VCaP (cell line): Measurements from ENCODE around the gene NELL1.

ENCODE experiments used
- H3K27ac ChIP-seq: fragments of 450-650 bp; 2 replicates; pipeline ENCODE4 v1.5.1; 2017
- TF ChIP-seq, protein P1 (sequence below): fragments of 450-650 bp; conservative IDR thresholded peaks from 2 replicates; pipeline ENCODE4 v1.5.1; 2017; ENCODE audit warnings: mild to moderate bottlenecking, moderate library complexity

The NELL1 gene

DNA sequence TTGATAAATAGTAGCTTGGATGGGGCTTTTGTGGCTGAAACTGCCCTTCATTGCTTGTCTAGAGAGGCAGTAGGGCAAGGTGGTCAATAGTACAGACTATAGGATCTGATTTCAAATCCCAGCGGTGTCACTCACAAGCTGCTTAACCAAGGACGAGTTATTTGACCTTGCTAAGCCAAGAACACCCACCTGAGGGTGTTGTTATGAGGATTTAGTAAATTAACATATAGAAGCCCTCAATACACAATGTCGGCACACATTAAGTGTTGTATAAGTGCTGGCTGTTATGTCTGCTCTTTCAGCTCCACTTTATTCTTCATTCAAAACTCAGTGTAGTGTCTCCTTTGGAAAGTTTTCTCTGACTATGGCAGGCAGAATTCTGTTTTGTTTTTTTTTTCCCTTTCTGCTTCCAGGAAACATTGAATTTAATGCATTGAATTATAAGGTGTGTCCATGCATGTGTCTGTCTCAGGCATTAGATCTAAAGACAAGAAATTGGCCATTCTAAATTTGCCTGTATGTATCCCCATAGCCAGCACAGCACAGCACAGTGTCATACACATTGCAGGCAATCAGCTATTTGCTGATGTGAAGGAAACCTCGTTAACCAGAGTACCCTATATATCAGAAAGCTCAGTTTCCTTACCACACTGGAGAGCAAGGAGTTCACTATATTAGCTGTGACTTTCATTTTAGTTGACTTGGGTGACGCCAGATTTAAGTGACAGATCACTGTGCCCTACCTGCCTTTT is 212.1 kb downstream of the NELL1 start:
- TF ChIP-seq, protein P1, sequence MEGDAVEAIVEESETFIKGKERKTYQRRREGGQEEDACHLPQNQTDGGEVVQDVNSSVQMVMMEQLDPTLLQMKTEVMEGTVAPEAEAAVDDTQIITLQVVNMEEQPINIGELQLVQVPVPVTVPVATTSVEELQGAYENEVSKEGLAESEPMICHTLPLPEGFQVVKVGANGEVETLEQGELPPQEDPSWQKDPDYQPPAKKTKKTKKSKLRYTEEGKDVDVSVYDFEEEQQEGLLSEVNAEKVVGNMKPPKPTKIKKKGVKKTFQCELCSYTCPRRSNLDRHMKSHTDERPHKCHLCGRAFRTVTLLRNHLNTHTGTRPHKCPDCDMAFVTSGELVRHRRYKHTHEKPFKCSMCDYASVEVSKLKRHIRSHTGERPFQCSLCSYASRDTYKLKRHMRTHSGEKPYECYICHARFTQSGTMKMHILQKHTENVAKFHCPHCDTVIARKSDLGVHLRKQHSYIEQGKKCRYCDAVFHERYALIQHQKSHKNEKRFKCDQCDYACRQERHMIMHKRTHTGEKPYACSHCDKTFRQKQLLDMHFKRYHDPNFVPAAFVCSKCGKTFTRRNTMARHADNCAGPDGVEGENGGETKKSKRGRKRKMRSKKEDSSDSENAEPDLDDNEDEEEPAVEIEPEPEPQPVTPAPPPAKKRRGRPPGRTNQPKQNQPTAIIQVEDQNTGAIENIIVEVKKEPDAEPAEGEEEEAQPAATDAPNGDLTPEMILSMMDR, result no peak
- H3K27ac ChIP-seq, result no peak overlapping the region

DNA sequence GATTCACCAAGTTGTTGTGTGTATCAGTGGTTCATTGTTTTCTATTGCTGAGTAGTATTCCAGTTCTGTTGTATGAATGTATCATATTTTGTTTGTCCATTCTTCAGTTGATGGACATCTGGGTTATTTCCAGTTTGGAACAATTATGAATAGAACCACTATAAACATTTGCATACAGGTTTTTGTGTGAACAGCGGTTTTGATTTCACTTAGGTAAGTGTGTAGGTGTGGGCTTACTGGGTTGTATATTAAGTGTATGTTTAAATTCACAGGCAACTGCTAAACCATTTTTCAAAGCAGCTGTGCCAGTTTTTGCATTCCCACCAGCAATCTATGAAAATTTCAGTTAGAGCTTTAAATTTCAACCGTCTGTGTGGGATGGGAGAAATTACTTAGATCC is 217.8 kb downstream of the NELL1 start:
- TF ChIP-seq, protein P1, result no peak
- H3K27ac ChIP-seq, result no peak overlapping the region

DNA sequence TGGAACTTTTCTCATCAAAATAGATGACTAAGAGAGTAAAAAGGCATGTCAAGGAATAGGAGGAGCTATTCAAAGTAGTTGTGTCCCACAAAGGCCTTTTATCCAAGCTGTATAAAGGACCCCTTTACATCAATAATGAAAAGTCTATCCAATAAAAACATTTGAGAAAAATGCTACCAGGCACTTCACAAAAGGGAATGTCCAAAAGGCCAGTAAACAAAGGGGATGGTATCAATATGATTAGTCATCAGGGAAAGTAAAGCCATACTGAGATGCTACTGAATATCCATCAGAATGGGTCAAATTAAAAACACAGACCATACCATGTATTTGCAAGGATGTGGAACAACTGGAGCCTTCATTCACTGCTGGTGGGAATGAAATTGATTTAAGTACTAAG is 224.9 kb downstream of the NELL1 start:
- H3K27ac ChIP-seq, result no peak overlapping the region
- TF ChIP-seq, protein P1, result no peak

DNA sequence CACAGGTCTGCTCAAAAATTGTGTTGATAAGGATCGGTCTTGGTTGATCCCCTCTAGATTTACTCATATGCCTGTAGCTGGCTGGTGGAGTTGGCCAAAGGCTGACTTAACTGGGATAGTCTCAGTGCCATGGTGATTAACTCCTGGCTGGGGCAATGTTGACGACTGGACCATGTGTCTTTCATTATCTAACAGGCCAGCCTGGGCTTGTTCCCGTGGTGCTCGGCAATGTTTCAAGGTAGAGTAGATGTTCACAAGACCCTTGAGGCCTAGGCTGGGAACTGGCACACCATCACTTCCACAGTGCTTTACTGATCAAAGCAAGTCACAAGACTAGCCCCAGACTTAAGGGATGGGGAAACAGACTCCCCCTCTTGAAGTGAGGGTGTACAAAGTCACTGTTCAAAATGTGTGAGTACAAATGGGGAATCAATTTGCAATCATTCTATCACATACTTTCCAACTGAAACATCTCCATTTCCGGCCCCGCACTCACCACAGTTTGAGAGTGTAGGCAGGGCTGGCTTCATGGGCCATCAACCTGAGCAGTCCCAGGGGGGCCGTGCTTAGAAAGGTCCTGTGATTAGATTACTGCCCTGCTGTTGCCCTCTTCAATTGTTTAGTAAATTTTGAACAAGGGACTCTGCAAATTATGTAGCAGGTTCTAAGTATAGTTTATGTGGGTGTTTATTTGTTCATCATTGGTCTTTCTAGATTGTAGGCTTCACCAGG is 240.8 kb downstream of the NELL1 start:
- TF ChIP-seq, protein P1, result no peak

DNA sequence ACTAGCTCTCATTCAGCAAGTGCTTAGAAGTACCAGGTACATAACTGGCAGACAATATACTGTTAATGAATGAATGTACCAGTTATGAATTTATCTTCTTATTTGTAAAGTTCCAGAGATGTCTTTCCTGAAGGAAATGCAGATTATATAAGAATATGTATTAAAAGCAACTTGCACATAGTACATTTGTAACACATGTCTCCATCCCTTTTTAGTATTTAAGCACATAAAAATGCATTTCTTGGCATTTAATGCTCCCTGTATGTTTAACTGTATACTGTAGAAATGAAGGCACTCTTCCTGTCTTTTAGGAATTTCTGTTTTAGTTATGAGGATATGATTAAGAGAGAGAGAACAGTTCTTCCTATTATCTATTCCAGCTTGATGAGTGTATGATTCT is 241.3 kb downstream of the NELL1 start:
- TF ChIP-seq, protein P1, result no peak
- no peak overlapping the region for H3K27ac ChIP-seq

More for the DNA sequence above, 240.8 kb downstream of the NELL1 start:
- H3K27ac ChIP-seq, result no peak overlapping the region

DNA sequence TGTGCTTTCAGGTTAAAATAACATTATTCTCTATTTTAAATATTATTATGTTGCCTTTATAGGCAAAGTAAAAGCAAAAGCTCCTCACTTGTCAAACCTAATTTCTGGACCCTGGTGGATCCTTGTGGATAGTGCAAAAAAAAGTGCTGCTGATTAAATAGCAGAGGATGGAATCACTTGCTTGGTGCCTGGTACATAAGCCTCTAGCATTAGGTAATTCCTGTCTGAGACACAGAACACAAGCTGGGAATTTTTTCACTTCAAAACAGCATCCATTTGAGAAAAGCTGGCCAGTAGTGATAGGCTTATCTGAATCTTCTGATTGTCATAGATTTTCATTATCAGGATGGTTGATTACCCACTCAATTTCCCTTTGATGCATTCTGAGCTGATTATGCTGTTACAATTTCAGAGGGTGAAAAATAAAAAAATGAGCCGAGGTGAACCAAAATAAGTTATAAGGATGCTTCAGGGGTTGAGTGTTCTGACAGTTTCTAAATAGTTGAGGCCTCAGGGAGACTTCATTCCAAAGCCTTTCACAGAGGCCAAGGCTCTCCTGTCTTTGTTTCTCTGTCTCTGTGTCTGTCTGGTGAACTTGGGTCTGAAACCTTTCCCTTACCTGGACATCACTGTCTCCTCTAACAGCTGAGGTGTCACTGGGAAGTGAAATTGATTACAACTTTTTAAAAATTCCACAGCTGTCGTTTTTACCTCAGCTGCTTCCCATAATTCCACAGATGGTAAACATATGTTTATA is 242.9 kb downstream of the NELL1 start:
- H3K27ac ChIP-seq, result no peak overlapping the region
- TF ChIP-seq, protein P1, result no peak

DNA sequence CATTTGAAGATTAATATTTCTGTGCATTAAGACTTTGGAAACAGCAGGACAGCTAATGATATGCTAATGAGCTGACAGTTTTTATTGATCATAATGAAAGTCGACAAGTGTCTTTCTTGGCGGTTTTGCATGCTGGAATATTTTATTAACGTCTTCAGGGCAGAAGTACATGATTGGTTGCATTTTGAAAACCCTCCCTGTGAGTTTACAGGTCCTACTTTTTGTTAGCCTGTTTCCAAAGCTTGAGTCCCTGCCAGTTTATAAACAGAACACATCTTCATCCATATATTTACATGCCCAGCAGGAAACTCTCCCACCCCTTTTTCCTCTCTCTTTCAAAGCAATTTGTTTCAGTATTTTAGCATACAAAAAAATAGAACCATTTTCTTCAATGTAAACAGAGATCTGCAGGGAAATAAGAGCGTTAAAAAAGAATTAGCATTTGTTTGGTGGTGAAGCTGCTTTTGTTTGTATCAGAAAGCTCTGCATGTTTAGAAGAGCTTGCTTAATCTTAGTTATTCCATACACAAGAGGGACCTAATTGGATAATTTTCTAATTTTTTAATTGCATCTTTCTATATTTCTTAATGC is 243.6 kb downstream of the NELL1 start:
- TF ChIP-seq, protein P1, result no peak
- H3K27ac ChIP-seq, result no peak overlapping the region
